OCI-LY1 (cell line): ENCODE measurements around the gene SCNN1B.

Source experiments
- H2AFZ ChIP-seq: fragments of 200-600 bp; sonication (generic), shearing (Covaris generic); 2 replicates; pipeline ENCODE4 v1.6.0; 2014; ENCODE audit warnings: antibody characterized with exemption, mild to moderate bottlenecking, low read length
- H3F3A ChIP-seq: fragments of 200-600 bp; sonication (generic), shearing (Covaris generic); 2 replicates; pipeline ENCODE4 v1.6.0; 2014; ENCODE audit warnings: mild to moderate bottlenecking, antibody characterized with exemption, low read length, moderate library complexity; ENCODE audit not compliant: insufficient read depth
- H3K27ac ChIP-seq: fragments of 200-600 bp; sonication (generic); 2 replicates; pipeline ENCODE4 v1.5.1; 2014; ENCODE audit warnings: low read length, mixed run types, mild to moderate bottlenecking, low read depth; ENCODE audit not compliant: poor library complexity, severe bottlenecking
- H3K27me3 ChIP-seq: fragments of 200-600 bp; sonication (generic); 2 replicates; pipeline ENCODE4 v1.6.0; 2014; ENCODE audit warnings: antibody characterized with exemption, mild to moderate bottlenecking, low read length, moderate library complexity; ENCODE audit not compliant: insufficient read depth
- H3K36me3 ChIP-seq: fragments of 200-600 bp; sonication (generic); 2 replicates; pipeline ENCODE4 v1.6.1; 2014; ENCODE audit warnings: mild to moderate bottlenecking, antibody characterized with exemption, low read length, moderate library complexity, mixed read lengths; ENCODE audit not compliant: insufficient read depth
- H3K4me1 ChIP-seq: fragments of 200-600 bp; sonication (generic); 2 replicates; pipeline ENCODE4 v1.5.1; 2014; ENCODE audit warnings: mild to moderate bottlenecking, low read length, moderate library complexity; ENCODE audit not compliant: insufficient read depth, severe bottlenecking
- H3K4me2 ChIP-seq: fragments of 200-600 bp; sonication (generic), shearing (Covaris generic); 2 replicates; pipeline ENCODE4 v1.6.1; 2014; ENCODE audit warnings: low read length
- H3K4me3 ChIP-seq: fragments of 200-600 bp; sonication (generic); 2 replicates; pipeline ENCODE4 v1.5.1; 2014; ENCODE audit warnings: low read length, low read depth, mild to moderate bottlenecking, mixed read lengths; ENCODE audit not compliant: poor library complexity, severe bottlenecking
- H3K79me2 ChIP-seq: fragments of 200-600 bp; shearing (Covaris generic); 2 replicates; pipeline ENCODE4 v1.6.1; 2016; ENCODE audit warnings: mixed run types, low read length, mixed read lengths; ENCODE audit not compliant: insufficient read depth
- H3K9ac ChIP-seq: fragments of 200-600 bp; sonication (generic), shearing (Covaris generic); 2 replicates; pipeline ENCODE4 v1.6.1; 2014; ENCODE audit warnings: mild to moderate bottlenecking, low read length, mixed read lengths
- H3K9me2 ChIP-seq: fragments of 200-600 bp; sonication (generic), shearing (Covaris generic); 2 replicates; pipeline ENCODE4 v1.6.1; 2014; ENCODE audit warnings: low read depth, mild to moderate bottlenecking, low read length, mixed read lengths
- H3K9me3 ChIP-seq: fragments of 200-600 bp; shearing (Covaris generic); 2 replicates; pipeline ENCODE4 v1.6.1; 2014; ENCODE audit warnings: low read length, mixed read lengths
- H4K20me1 ChIP-seq: fragments of 200-600 bp; sonication (generic), shearing (Covaris generic); 2 replicates; pipeline ENCODE4 v1.6.0; 2016; ENCODE audit warnings: mild to moderate bottlenecking, low read length; ENCODE audit not compliant: insufficient read depth
- EZH2 ChIP-seq: fragments of 200-600 bp; sonication (generic), shearing (Covaris generic); IDR thresholded peaks from 2 replicates; pipeline ENCODE4 v1.8.0; 2017; ENCODE audit warnings: borderline replicate concordance, mixed run types, mild to moderate bottlenecking, antibody characterized with exemption, low read length, moderate library complexity, mixed read lengths
- TF ChIP-seq, protein P1 (sequence below): fragments of 200-600 bp; sonication (generic), shearing (Covaris generic); IDR thresholded peaks from 2 replicates; pipeline ENCODE4 v1.5.1; 2017; ENCODE audit warnings: mild to moderate bottlenecking, antibody characterized with exemption, low read length, moderate library complexity, mixed read lengths

SCNN1B gene

DNA sequence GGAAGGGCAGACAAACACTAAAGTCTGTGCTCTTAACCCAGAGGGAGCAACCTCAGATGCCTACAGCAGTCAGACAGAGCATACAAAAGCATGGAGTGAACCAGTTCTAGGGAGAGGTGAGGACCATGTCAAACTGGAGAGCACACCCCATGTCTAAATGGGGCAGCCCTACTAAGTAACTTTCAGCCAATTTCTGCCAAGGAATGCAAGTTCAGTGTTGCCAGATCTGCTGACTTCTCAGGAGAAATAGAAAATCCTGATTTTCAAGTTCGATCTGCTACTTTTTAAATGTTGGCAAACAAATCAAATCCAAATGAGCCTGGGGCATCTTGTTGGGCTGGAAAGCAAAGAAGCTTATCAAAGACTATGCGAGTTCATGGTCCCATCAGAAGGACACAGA is 17.5 kb upstream of the SCNN1B start:
- H3K4me1 ChIP-seq, result no peaks in the 10 kb centered on the region
- no peak overlapping the region for H3K4me3 ChIP-seq
- H3K79me2 ChIP-seq, result no peaks in the 10 kb centered on the region
- H2AFZ ChIP-seq, result no peak overlapping the region
- no peaks in the 10 kb centered on the region for H3K9me2 ChIP-seq
- no peak for TF ChIP-seq EZH2
- TF ChIP-seq, protein P1, sequence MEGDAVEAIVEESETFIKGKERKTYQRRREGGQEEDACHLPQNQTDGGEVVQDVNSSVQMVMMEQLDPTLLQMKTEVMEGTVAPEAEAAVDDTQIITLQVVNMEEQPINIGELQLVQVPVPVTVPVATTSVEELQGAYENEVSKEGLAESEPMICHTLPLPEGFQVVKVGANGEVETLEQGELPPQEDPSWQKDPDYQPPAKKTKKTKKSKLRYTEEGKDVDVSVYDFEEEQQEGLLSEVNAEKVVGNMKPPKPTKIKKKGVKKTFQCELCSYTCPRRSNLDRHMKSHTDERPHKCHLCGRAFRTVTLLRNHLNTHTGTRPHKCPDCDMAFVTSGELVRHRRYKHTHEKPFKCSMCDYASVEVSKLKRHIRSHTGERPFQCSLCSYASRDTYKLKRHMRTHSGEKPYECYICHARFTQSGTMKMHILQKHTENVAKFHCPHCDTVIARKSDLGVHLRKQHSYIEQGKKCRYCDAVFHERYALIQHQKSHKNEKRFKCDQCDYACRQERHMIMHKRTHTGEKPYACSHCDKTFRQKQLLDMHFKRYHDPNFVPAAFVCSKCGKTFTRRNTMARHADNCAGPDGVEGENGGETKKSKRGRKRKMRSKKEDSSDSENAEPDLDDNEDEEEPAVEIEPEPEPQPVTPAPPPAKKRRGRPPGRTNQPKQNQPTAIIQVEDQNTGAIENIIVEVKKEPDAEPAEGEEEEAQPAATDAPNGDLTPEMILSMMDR, result no peak
- H3K27me3 ChIP-seq, result no peaks in the 10 kb centered on the region; the same call in 1 of the 2 replicates
- no peaks in the 10 kb centered on the region for H3F3A ChIP-seq
- H3K9me3 ChIP-seq, result no peaks in the 10 kb centered on the region
- H3K36me3 ChIP-seq, result no peaks in the 10 kb centered on the region
- no peaks in the 10 kb centered on the region for H4K20me1 ChIP-seq
- no peak overlapping the region for H3K9ac ChIP-seq
- H3K4me2 ChIP-seq, result no peak overlapping the region
- no peak overlapping the region for H3K27ac ChIP-seq

DNA sequence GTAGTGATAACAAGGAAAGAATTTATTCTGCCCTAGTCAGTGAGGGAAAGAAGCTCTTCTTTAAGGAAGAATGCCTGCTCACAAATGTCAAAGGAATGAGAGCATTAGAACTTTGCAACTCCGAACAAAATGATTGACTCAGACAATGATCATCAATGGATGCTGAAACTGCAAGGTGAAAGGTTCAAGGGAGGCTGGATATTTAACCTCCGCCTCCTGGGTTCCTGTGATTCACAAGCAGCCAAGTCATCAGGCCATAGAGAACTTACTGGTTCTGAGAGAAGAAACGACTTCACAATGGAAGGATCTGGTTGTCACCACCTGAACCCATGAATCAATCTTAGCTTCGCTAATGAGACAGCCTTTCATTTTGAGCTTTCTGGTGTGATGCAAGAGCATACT is 16.0 kb upstream of the SCNN1B start:
- Histone ChIP-seq H3K79me2 (no peaks in the 10 kb centered on the region), H3K36me3 (no peaks in the 10 kb centered on the region), H3K9me3 (no peaks in the 10 kb centered on the region), H3K9me2 (no peaks in the 10 kb centered on the region), H3K4me2 (no peak overlapping the region), H3K4me3 (no peak overlapping the region), H2AFZ (no peak overlapping the region), H3K27ac (no peak overlapping the region), H3K4me1 (no peaks in the 10 kb centered on the region), H3K27me3 (no peaks in the 10 kb centered on the region; the same call in 1 of the 2 replicates), H3K9ac (no peak overlapping the region), H3F3A (no peaks in the 10 kb centered on the region), H4K20me1 (no peaks in the 10 kb centered on the region)
- TF ChIP-seq EZH2, result no peak
- TF ChIP-seq, protein P1, result no peak

DNA sequence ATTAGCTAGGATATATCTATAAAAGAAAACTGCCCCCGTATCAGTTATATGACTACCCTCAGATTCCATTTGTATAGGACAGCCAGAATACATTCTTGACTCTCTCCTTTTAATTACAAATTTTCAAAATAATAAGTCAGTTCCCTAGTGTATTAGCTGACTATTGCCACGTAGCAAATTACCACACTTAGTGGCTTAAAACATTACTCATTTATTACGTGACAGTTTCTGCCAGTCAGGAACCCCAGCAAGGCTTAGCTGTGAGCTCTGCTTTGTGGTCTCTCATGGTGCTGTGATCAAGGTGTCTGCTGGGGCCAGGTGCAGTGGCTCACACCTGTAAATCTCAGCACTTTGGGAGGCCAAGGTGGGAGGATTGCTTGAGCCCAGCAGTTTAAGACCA is 13.9 kb upstream of the SCNN1B start:
- no peak overlapping the region for H3K4me3 ChIP-seq

More for the DNA sequence above, 13.9 kb upstream of the SCNN1B start:
- Histone ChIP-seq H3K27me3 (no peaks in the 10 kb centered on the region; the same call in 1 of the 2 replicates), H4K20me1 (no peaks in the 10 kb centered on the region), H3K4me1 (no peaks in the 10 kb centered on the region), H3K9ac (no peak overlapping the region), H3F3A (no peaks in the 10 kb centered on the region), H3K4me2 (no peak overlapping the region), H3K9me3 (no peaks in the 10 kb centered on the region), H3K36me3 (no peaks in the 10 kb centered on the region), H3K79me2 (no peaks in the 10 kb centered on the region), H3K27ac (no peak overlapping the region), H2AFZ (no peak overlapping the region), H3K9me2 (no peaks in the 10 kb centered on the region)
- TF ChIP-seq EZH2, result no peak
- TF ChIP-seq, protein P1, result no peak
